ENCODE measurements around the gene RASGRF2. TPM values are rescaled to one million over a fixed set of nuclear protein-coding genes. Genes with fewer than 3 reads are reported as not detected.

Gene RASGRF2
- total RNA-seq, 1 donor from 2014 or later, result 2.5 TPM

DNA sequence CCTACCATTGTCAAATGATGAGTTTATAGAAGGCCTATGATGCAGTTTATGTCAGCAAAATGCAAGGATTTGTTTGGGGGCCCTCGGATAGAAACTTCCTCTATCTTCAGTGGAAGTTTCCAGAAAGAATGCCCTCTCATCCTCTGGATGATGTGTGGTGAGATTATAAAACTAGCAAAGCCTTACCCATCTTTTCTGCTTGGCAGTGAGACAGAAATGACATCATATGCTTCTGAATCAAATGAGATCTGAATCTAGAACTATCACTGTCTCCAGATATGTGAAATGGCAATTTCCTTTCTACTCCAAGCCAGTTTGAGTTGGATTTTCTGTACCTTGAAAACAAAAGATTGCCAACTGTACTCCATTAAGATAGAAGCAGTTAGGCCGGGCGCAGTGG is 212.5 kb downstream of the RASGRF2 start:
- H3K9me3 Mint-ChIP-seq (ENCODE audit: unreplicated experiment), result no peaks in the 10 kb centered on the region
- H3K4me3 Mint-ChIP-seq (ENCODE audit: unreplicated experiment), result no peak overlapping the region

DNA sequence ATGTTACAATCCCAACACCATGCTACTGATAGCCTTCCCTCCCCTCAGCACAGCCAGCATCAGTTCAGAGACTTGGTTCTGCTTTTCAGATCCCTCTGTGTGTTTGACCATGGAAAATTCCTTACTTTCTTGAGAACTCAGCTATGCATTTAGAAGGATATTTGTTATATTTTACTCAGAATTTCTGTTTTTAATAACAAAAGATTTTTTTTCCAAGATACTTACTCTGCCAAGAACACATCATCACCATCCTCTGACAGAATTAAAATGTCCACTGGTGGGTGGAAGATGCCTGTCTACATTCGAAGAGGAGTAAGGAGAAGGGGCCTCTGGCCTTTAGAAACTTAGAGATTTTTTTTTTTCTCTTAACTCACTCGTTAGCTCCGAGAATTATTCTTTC is 216.9 kb downstream of the RASGRF2 start:
- TF ChIP-seq, protein P1, sequence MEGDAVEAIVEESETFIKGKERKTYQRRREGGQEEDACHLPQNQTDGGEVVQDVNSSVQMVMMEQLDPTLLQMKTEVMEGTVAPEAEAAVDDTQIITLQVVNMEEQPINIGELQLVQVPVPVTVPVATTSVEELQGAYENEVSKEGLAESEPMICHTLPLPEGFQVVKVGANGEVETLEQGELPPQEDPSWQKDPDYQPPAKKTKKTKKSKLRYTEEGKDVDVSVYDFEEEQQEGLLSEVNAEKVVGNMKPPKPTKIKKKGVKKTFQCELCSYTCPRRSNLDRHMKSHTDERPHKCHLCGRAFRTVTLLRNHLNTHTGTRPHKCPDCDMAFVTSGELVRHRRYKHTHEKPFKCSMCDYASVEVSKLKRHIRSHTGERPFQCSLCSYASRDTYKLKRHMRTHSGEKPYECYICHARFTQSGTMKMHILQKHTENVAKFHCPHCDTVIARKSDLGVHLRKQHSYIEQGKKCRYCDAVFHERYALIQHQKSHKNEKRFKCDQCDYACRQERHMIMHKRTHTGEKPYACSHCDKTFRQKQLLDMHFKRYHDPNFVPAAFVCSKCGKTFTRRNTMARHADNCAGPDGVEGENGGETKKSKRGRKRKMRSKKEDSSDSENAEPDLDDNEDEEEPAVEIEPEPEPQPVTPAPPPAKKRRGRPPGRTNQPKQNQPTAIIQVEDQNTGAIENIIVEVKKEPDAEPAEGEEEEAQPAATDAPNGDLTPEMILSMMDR (IDR thresholded peaks at IDR 0.05; ENCODE audit: unreplicated experiment), result no peak
- H3K4me3 Mint-ChIP-seq (ENCODE audit: unreplicated experiment), result no peak overlapping the region
- no peak overlapping the region for H3K27ac Mint-ChIP-seq (ENCODE audit: unreplicated experiment)
- no peaks in the 10 kb centered on the region for H3K36me3 Mint-ChIP-seq (ENCODE audit: low read depth, unreplicated experiment)
- H3K27me3 Mint-ChIP-seq (ENCODE audit: unreplicated experiment), result no peaks in the 10 kb centered on the region
- no peaks in the 10 kb centered on the region for H3K9me3 Mint-ChIP-seq (ENCODE audit: unreplicated experiment)
- DNase-seq (ENCODE audit: low spot score), result no peak
- H3K4me1 Mint-ChIP-seq (ENCODE audit: unreplicated experiment), result peaks cover 2% of the 10 kb centered on the region

More for the DNA sequence above, 212.5 kb downstream of the RASGRF2 start:
- TF ChIP-seq, protein P1 (IDR thresholded peaks at IDR 0.05; ENCODE audit: unreplicated experiment), result no peak
- H3K4me1 Mint-ChIP-seq (ENCODE audit: unreplicated experiment), result no peaks in the 10 kb centered on the region
- peaks cover 1% of the 10 kb centered on the region for H3K27me3 Mint-ChIP-seq (ENCODE audit: unreplicated experiment)
- no peaks in the 10 kb centered on the region for H3K36me3 Mint-ChIP-seq (ENCODE audit: low read depth, unreplicated experiment)
- DNase-seq (ENCODE audit: low spot score), result no peak
- H3K27ac Mint-ChIP-seq (ENCODE audit: unreplicated experiment), result no peak overlapping the region

DNA sequence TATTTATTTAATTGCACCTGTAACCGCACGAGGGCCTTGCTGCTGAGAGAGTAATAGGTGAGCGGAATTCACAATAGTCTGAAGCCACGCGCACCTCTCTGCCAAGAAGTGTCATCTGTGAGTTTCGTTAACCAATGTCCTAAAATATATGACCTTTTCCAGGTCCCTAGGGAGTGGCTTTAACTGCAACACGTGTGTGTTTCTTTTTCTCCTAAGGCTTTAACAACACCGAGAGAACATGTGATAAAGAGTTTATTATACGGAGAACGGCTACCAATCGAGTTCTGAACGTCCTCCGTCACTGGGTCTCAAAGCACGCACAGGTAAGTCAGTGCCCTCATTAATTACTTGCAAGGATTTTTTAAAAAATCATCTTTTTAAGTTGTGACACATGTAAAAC is 219.8 kb downstream of the RASGRF2 start:
- DNase-seq (ENCODE audit: low spot score), result no peak
- no peaks in the 10 kb centered on the region for H3K9me3 Mint-ChIP-seq (ENCODE audit: unreplicated experiment)
- no peaks in the 10 kb centered on the region for H3K36me3 Mint-ChIP-seq (ENCODE audit: low read depth, unreplicated experiment)
- no peak overlapping the region for H3K4me3 Mint-ChIP-seq (ENCODE audit: unreplicated experiment)
- H3K4me1 Mint-ChIP-seq (ENCODE audit: unreplicated experiment), result peaks cover 2% of the 10 kb centered on the region
- no peaks in the 10 kb centered on the region for H3K27me3 Mint-ChIP-seq (ENCODE audit: unreplicated experiment)
- TF ChIP-seq, protein P1 (IDR thresholded peaks at IDR 0.05; ENCODE audit: unreplicated experiment), result no peak
- no peak overlapping the region for H3K27ac Mint-ChIP-seq (ENCODE audit: unreplicated experiment)

DNA sequence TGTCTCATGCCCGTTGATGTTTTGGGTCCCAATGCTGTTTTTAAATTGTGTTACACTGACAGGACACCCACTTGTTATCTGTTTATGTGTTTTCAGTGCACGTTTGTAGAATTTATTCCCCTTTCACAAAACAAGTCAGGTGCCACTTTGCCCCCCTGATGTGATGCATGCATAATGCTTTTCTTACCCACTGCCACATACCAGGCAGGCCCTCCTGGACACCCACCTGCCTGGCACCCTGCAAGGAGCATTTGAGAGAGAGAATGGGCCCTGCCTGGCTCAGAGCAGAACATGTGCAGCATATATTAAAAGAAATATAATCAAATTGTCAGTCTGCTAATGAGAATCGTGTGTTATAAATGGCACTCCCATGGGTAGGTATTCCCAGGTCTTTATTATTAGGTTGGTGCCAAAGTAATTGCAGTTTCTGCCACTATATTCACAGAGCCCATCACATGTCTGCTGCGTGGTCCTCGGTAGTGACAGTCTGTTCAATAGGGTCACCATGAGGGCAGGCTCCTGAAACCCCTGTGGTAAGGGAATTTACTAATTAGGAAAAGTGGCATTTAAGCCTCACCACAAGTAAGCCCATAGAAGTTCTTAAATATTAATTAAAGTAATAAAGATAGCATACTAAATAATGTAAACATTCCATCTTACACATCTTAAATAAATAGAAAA is 220.8 kb downstream of the RASGRF2 start:
- Mint-ChIP-seq H3K27ac (ENCODE audit: unreplicated experiment) (no peak overlapping the region), H3K27me3 (ENCODE audit: unreplicated experiment) (no peaks in the 10 kb centered on the region)

More for the DNA sequence above, 220.8 kb downstream of the RASGRF2 start:
- H3K36me3 Mint-ChIP-seq (ENCODE audit: low read depth, unreplicated experiment), result no peaks in the 10 kb centered on the region
- DNase-seq (ENCODE audit: low spot score), result no peak
- H3K4me3 Mint-ChIP-seq (ENCODE audit: unreplicated experiment), result no peak overlapping the region
- TF ChIP-seq, protein P1 (IDR thresholded peaks at IDR 0.05; ENCODE audit: unreplicated experiment), result no peak
- H3K9me3 Mint-ChIP-seq (ENCODE audit: unreplicated experiment), result no peaks in the 10 kb centered on the region
- peaks cover 2% of the 10 kb centered on the region for H3K4me1 Mint-ChIP-seq (ENCODE audit: unreplicated experiment)
